Measurements from ENCODE around the gene PDE8B.
"Not testable (repeated sequence)": the region's sequence is repeated elsewhere in the genome, so short reads cannot be mapped to it uniquely, and the experiment has no call there.

PDE8B gene

GRCh38 chr5:77449277-77449676, 238.8 kb downstream of the PDE8B start:
- DNase-seq (ENCODE audit: low read depth) = no peak

GRCh38 chr5:77449981-77450380, 239.5 kb downstream of the PDE8B start:
- no peak for DNase-seq (ENCODE audit: low read depth)

- DNase-seq (ENCODE audit: low read depth) = no peak
These were observed 241.9 kb downstream of the PDE8B start for GRCh38 chr5:77452351-77452750.

- no peak for DNase-seq (ENCODE audit: low read depth)
These were observed 243.6 kb downstream of the PDE8B start for GRCh38 chr5:77454123-77454522.

GRCh38 chr5:77461287-77461686, 250.8 kb downstream of the PDE8B start:
- DNase-seq (ENCODE audit: low read depth) = no peak

- DNase-seq (ENCODE audit: low read depth) = peak; percentile 40
These were observed 253.4 kb downstream of the PDE8B start for GRCh38 chr5:77463905-77464304.

GRCh38 chr5:77468875-77469274, 258.4 kb downstream of the PDE8B start:
- DNase-seq (ENCODE audit: low read depth) = not testable (repeated sequence)

- DNase-seq (ENCODE audit: low read depth) = not testable (repeated sequence)
These were observed 264.6 kb downstream of the PDE8B start for GRCh38 chr5:77475041-77475440.
